Suprapubic skin (tissue), 4 donors: ENCODE results near the gene OXA1L. TPM values are rescaled to one million over a fixed set of nuclear protein-coding genes. Genes with fewer than 3 reads are reported as not detected.
"Not testable (repeated sequence)": the region's sequence is repeated elsewhere in the genome, so short reads cannot be mapped to it uniquely, and the experiment has no call there.

Experiments
- DNase-seq, 2 donors: peaks; one replicate each; pipeline ENCODE4 v3.0.0-alpha.2; 2019; ENCODE audit warnings: low spot score in 2 of 2
- H3K27ac ChIP-seq: fragments of 200-600 bp; sonication (generic); one replicate; pipeline ENCODE4 v1.5.1; 2019
- H3K27me3 ChIP-seq: fragments of 200-600 bp; sonication (generic); one replicate; pipeline ENCODE4 v1.5.1; 2019
- H3K36me3 ChIP-seq: fragments of 200-600 bp; sonication (generic); one replicate; pipeline ENCODE4 v1.5.1; 2019
- H3K4me1 ChIP-seq: fragments of 200-600 bp; sonication (generic); one replicate; pipeline ENCODE4 v1.5.1; 2019
- H3K4me3 ChIP-seq: fragments of 200-600 bp; sonication (generic); one replicate; pipeline ENCODE4 v1.5.1; 2019; ENCODE audit warnings: mild to moderate bottlenecking
- H3K9me3 ChIP-seq: fragments of 200-600 bp; sonication (generic); one replicate; pipeline ENCODE4 v1.5.1; 2019
- EP300 ChIP-seq: sonication (generic); formaldehyde crosslinking; IDR thresholded peaks from one replicate; pipeline ENCODE4 v1.6.1; 2017; ENCODE audit warnings: antibody characterized with exemption
- POLR2A ChIP-seq, 2 donors: fragments of 450-650 bp; IDR thresholded peaks; one replicate each; pipeline ENCODE4 v1.6.1; 2017; ENCODE audit warnings: antibody characterized with exemption in 2 of 2, mild to moderate bottlenecking in 2 of 2, moderate library complexity in 2 of 2
- POLR2AphosphoS5 ChIP-seq, 3 donors: sonication (generic); formaldehyde crosslinking; IDR thresholded peaks; one replicate each; pipeline ENCODE4 v1.6.1; 2017; ENCODE audit warnings: antibody characterized with exemption in 3 of 3
- WGBS: methylation state at CpG from one replicate; pipeline ENCODE4 v1.1.5; 2018; 5-methylcytosine and 5-hydroxymethylcytosine counted together
- total RNA-seq, 4 donors: library from RNA; depleted of rRNA; stranded (reverse); fragments of >200 nt; gene quantifications; one replicate each; pipeline ENCODE4 v1.1.0, GENCODE V29; 2016
- TF ChIP-seq, protein P1 (sequence below), 2 donors: fragments of 200-600 bp in 1 of 2; fragments of 450-650 bp in 1 of 2; sonication (generic) in 1 of 2; IDR thresholded peaks; one replicate each; pipeline ENCODE4 v1.5.1; 2016 to 2019; ENCODE audit warnings: antibody characterized with exemption in 2 of 2, mild to moderate bottlenecking in 1 of 2, moderate library complexity in 1 of 2

The OXA1L gene
- total RNA-seq, 4 donors from 2014 or later, result 75.7 to 107 (median 91.8) TPM

DNA sequence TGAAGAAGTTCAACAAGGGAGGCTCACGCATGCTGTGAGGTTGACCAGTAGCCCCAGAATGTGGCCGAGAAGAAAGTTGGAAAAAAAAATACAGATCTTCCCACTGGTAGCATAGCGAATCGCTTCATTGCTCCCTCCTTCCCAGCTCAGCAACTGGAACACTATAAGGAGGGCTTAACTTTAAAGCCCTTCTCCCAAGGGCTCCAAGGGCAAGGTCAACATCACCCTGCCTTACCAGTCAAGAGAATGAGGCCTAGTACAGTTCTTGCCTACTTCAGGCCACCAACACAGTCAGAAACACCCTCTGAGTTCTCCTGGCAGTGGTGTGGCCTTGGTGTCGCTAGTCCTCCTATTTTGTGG lies 14.4 kb downstream of the OXA1L start:
- no peak for DNase-seq
- 94% methylated on average over 5 of the region's 5 CpGs for WGBS
- no peak overlapping the region for H3K27ac ChIP-seq

GRCh38 chr14:22781301-22781991 lies 15.0 kb downstream of the OXA1L start:
- Histone ChIP-seq H3K27me3 (no peaks in the 10 kb centered on the region), H3K27ac (no peak overlapping the region), H3K36me3 (no peaks in the 10 kb centered on the region), H3K4me1 (no peaks in the 10 kb centered on the region), H3K4me3 (no peak overlapping the region), H3K9me3 (no peaks in the 10 kb centered on the region)
- DNase-seq, result no peak
- WGBS, result 7% methylated on average over 1 of the region's 1 CpG
- TF ChIP-seq POLR2AphosphoS5 (IDR thresholded peaks at IDR 0.05) (no peak), POLR2A (IDR thresholded peaks at IDR 0.05) (no peak), EP300 (no peak)
- TF ChIP-seq, protein P1, sequence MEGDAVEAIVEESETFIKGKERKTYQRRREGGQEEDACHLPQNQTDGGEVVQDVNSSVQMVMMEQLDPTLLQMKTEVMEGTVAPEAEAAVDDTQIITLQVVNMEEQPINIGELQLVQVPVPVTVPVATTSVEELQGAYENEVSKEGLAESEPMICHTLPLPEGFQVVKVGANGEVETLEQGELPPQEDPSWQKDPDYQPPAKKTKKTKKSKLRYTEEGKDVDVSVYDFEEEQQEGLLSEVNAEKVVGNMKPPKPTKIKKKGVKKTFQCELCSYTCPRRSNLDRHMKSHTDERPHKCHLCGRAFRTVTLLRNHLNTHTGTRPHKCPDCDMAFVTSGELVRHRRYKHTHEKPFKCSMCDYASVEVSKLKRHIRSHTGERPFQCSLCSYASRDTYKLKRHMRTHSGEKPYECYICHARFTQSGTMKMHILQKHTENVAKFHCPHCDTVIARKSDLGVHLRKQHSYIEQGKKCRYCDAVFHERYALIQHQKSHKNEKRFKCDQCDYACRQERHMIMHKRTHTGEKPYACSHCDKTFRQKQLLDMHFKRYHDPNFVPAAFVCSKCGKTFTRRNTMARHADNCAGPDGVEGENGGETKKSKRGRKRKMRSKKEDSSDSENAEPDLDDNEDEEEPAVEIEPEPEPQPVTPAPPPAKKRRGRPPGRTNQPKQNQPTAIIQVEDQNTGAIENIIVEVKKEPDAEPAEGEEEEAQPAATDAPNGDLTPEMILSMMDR (IDR thresholded peaks at IDR 0.05), result no peak

More for the DNA sequence above, 14.4 kb downstream of the OXA1L start:
- H3K36me3 ChIP-seq, result no peaks in the 10 kb centered on the region
- H3K27me3 ChIP-seq, result no peaks in the 10 kb centered on the region
- H3K4me3 ChIP-seq, result no peak overlapping the region
- TF ChIP-seq EP300 (no peak), POLR2AphosphoS5 (IDR thresholded peaks at IDR 0.05) (no peak), POLR2A (IDR thresholded peaks at IDR 0.05) (no peak)
- TF ChIP-seq, protein P1 (IDR thresholded peaks at IDR 0.05), result no peak
- H3K4me1 ChIP-seq, result no peaks in the 10 kb centered on the region
- H3K9me3 ChIP-seq, result no peaks in the 10 kb centered on the region

DNA sequence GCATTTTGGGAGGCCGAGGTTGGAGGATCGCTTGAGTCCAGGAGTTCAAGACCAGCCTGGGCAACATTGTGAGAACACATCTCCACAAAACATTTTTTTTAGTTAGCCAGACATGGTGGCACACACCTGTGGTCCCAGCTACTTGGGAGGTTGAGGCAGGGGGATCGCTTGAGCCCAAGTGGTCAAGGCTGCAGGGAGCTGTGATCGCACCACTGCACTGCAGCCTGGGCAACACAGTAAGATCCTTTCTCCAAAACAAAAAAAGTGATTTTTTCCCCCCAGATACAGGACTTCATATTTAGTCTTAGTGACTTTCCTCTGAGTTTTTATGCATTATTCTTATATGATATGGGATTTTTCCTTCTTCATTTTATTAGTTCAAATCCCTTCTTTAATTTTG lies 20.2 kb downstream of the OXA1L start:
- TF ChIP-seq, protein P1 (IDR thresholded peaks at IDR 0.05), result no peak
- TF ChIP-seq POLR2A (IDR thresholded peaks at IDR 0.05) (no peak), EP300 (no peak), POLR2AphosphoS5 (IDR thresholded peaks at IDR 0.05) (no peak)
- DNase-seq, result no peak
- H3K4me3 ChIP-seq, result no peak overlapping the region
- no peaks in the 10 kb centered on the region for H3K27me3 ChIP-seq
- H3K9me3 ChIP-seq, result no peaks in the 10 kb centered on the region
- WGBS, result 98% methylated on average over 4 of the region's 4 CpGs
- H3K27ac ChIP-seq, result no peak overlapping the region
- H3K4me1 ChIP-seq, result no peaks in the 10 kb centered on the region
- no peaks in the 10 kb centered on the region for H3K36me3 ChIP-seq

DNA sequence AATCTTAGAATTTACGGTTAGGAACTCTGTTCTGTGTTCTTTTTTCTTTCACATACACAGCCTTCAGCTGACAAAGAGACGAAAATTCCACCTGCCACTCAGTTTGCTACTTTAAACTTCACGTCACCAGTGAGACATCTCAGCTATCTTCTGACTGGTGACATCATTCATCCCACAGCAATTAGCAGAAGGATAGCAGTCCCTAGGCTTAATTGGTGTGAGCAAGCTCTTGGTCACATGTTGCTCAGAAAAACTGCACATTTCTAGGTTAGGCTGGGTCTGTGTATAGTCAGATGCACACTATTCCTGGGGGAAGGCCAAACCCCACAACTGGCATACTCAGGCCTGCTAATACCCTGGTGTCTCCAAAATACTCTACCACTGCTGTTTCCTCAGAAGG lies 24.8 kb downstream of the OXA1L start:
- H3K9me3 ChIP-seq, result no peaks in the 10 kb centered on the region
- TF ChIP-seq EP300 (no peak), POLR2A (IDR thresholded peaks at IDR 0.05) (no peak), POLR2AphosphoS5 (IDR thresholded peaks at IDR 0.05) (no peak)
- TF ChIP-seq, protein P1 (IDR thresholded peaks at IDR 0.05), result no peak
- H3K4me1 ChIP-seq, result no peaks in the 10 kb centered on the region
- H3K27me3 ChIP-seq, result no peaks in the 10 kb centered on the region
- WGBS, result 52% methylated on average over 3 of the region's 3 CpGs
- no peak overlapping the region for H3K4me3 ChIP-seq
- no peaks in the 10 kb centered on the region for H3K36me3 ChIP-seq
- no peak for DNase-seq
- H3K27ac ChIP-seq, result no peak overlapping the region

DNA sequence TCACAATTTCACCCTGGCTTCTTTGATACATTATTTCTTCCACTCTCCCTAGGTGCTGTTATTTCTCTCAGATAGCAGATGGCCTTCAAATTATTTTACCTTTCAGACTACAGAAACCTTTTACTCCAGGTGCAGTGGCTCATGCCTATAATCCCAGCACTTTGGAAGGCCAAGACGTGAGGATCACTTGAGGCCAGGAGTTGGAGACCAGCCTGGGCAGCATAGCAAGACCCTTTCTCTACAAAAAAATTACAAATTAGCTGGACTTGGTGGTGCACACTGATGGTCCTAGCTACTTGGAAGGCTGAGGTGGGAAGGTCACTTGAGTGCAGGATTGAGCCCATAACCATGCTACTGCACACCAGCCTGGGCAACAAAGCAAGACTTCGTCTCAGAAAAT lies 25.7 kb downstream of the OXA1L start:
- Histone ChIP-seq H3K36me3 (no peaks in the 10 kb centered on the region), H3K9me3 (no peaks in the 10 kb centered on the region), H3K27me3 (no peaks in the 10 kb centered on the region), H3K4me3 (no peak overlapping the region), H3K27ac (no peak overlapping the region), H3K4me1 (no peaks in the 10 kb centered on the region)
- TF ChIP-seq EP300 (no peak), POLR2A (IDR thresholded peaks at IDR 0.05) (no peak), POLR2AphosphoS5 (IDR thresholded peaks at IDR 0.05) (no peak)
- TF ChIP-seq, protein P1 (IDR thresholded peaks at IDR 0.05), result no peak
- WGBS, result 90% methylated on average over 2 of the region's 2 CpGs
- no peak for DNase-seq

DNA sequence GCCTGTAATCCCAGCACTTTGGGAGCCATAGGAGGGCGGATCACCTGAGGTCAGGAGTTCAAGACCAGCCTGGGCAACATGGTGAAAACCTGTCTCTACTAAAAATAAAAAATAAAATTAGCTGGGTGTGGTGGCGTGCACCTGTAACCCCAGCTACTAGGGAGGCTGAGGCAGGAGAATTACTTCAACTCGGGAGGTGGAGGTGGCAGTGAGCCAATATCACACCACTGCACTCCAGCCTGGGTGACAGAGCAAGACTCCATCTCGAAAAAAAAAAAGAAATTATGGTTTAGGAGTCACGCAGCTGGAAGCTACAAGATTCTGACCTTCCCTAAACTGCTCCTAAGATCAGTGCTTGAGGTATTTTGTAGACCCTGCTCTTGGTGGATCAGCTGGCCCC lies 27.1 kb downstream of the OXA1L start:
- not testable (repeated sequence) for H3K27ac ChIP-seq, H3K27me3 ChIP-seq, H3K4me1 ChIP-seq, H3K9me3 ChIP-seq, H3K4me3 ChIP-seq, DNase-seq, H3K36me3 ChIP-seq
- WGBS, result 79% methylated on average over 5 of the region's 5 CpGs
